ENCODE measurements around the gene BRICD5. TPM values are rescaled to one million over a fixed set of nuclear protein-coding genes. Genes with fewer than 3 reads are reported as not detected.

The BRICD5 gene
- total RNA-seq, 3 donors from 2014 or later: 6.4 to 8.2 (median 6.8) TPM

GRCh38 chr16:2179107-2179501, 31.6 kb downstream of the BRICD5 start:
- Mint-ChIP-seq H3K4me3 (no peak overlapping the region), H3K9me3 (no peaks in the 10 kb centered on the region), H3K4me1 (ENCODE audit: low read depth) (no peaks in the 10 kb centered on the region), H3K36me3 (ENCODE audit: insufficient read depth) (peaks cover 6% of the 10 kb centered on the region), H3K27me3 (ENCODE audit: low read depth) (no peaks in the 10 kb centered on the region)
- DNase-seq: no peak
- ATAC-seq: no peak

GRCh38 chr16:2178321-2179106, 32.1 kb downstream of the BRICD5 start:
- H3K9me3 Mint-ChIP-seq: no peaks in the 10 kb centered on the region
- H3K4me3 Mint-ChIP-seq: no peak overlapping the region
- H3K36me3 Mint-ChIP-seq (ENCODE audit: insufficient read depth): peaks cover 7% of the 10 kb centered on the region
- peak; percentile 75 to 83 for ATAC-seq
- H3K27me3 Mint-ChIP-seq (ENCODE audit: low read depth): no peaks in the 10 kb centered on the region
- H3K4me1 Mint-ChIP-seq (ENCODE audit: low read depth): no peaks in the 10 kb centered on the region
- no peak for DNase-seq

GRCh38 chr16:2177561-2177960, 33.1 kb downstream of the BRICD5 start:
- no peak for ATAC-seq
- Mint-ChIP-seq H3K36me3 (ENCODE audit: insufficient read depth) (peaks cover 10% of the 10 kb centered on the region), H3K4me1 (ENCODE audit: low read depth) (no peaks in the 10 kb centered on the region), H3K4me3 (no peak overlapping the region), H3K27me3 (ENCODE audit: low read depth) (no peaks in the 10 kb centered on the region), H3K9me3 (no peaks in the 10 kb centered on the region)
- no peak for DNase-seq

GRCh38 chr16:2177101-2177500, 33.6 kb downstream of the BRICD5 start:
- DNase-seq (no peak), ATAC-seq (no peak)
- Mint-ChIP-seq H3K9me3 (no peaks in the 10 kb centered on the region), H3K4me3 (no peak overlapping the region), H3K27me3 (ENCODE audit: low read depth) (no peaks in the 10 kb centered on the region), H3K4me1 (ENCODE audit: low read depth) (no peaks in the 10 kb centered on the region), H3K36me3 (ENCODE audit: insufficient read depth) (peaks cover 10% of the 10 kb centered on the region)

- DNase-seq (no peak), ATAC-seq (no peak)
- Mint-ChIP-seq H3K4me3 (no peak overlapping the region), H3K9me3 (no peaks in the 10 kb centered on the region), H3K27me3 (ENCODE audit: low read depth) (no peaks in the 10 kb centered on the region), H3K4me1 (ENCODE audit: low read depth) (no peaks in the 10 kb centered on the region), H3K36me3 (ENCODE audit: insufficient read depth) (peaks cover 12% of the 10 kb centered on the region)
Observed at GRCh38 chr16:2176047-2176446, 34.6 kb downstream of the BRICD5 start.

GRCh38 chr16:2175454-2175853, 35.2 kb downstream of the BRICD5 start:
- no peak for DNase-seq
- Mint-ChIP-seq H3K4me1 (ENCODE audit: low read depth) (no peaks in the 10 kb centered on the region), H3K27me3 (ENCODE audit: low read depth) (no peaks in the 10 kb centered on the region), H3K36me3 (ENCODE audit: insufficient read depth) (peaks cover 12% of the 10 kb centered on the region), H3K4me3 (no peak overlapping the region), H3K9me3 (no peaks in the 10 kb centered on the region)
- no peak for ATAC-seq

- Mint-ChIP-seq H3K4me3 (no peak overlapping the region), H3K9me3 (no peaks in the 10 kb centered on the region), H3K36me3 (ENCODE audit: insufficient read depth) (peaks cover 12% of the 10 kb centered on the region), H3K27me3 (ENCODE audit: low read depth) (no peaks in the 10 kb centered on the region), H3K4me1 (ENCODE audit: low read depth) (no peaks in the 10 kb centered on the region)
- no peak for DNase-seq
- ATAC-seq: no peak
Observed at GRCh38 chr16:2174396-2175131, 36.1 kb downstream of the BRICD5 start.

- no peaks in the 10 kb centered on the region for H3K4me1 Mint-ChIP-seq (ENCODE audit: low read depth)
- peaks cover 12% of the 10 kb centered on the region for H3K36me3 Mint-ChIP-seq (ENCODE audit: insufficient read depth)
- no peak overlapping the region for H3K4me3 Mint-ChIP-seq
- H3K27me3 Mint-ChIP-seq (ENCODE audit: low read depth): no peaks in the 10 kb centered on the region
- no peaks in the 10 kb centered on the region for H3K9me3 Mint-ChIP-seq
- ATAC-seq (no peak), DNase-seq (no peak)
Observed at GRCh38 chr16:2173916-2174315, 36.7 kb downstream of the BRICD5 start.

GRCh38 chr16:2173366-2173765, 37.3 kb downstream of the BRICD5 start:
- Mint-ChIP-seq H3K36me3 (ENCODE audit: insufficient read depth) (peaks cover 12% of the 10 kb centered on the region), H3K9me3 (no peaks in the 10 kb centered on the region), H3K4me3 (no peak overlapping the region), H3K27me3 (ENCODE audit: low read depth) (no peaks in the 10 kb centered on the region), H3K4me1 (ENCODE audit: low read depth) (no peaks in the 10 kb centered on the region)
- DNase-seq (no peak), ATAC-seq (no peak)

GRCh38 chr16:2172688-2173335, 37.9 kb downstream of the BRICD5 start:
- ATAC-seq: no peak
- H3K9me3 Mint-ChIP-seq: no peaks in the 10 kb centered on the region

GRCh38 chr16:2171601-2172178, 39.0 kb downstream of the BRICD5 start:
- H3K9me3 Mint-ChIP-seq: no peaks in the 10 kb centered on the region
- no peaks in the 10 kb centered on the region for H3K4me1 Mint-ChIP-seq (ENCODE audit: low read depth)
- no peak overlapping the region for H3K4me3 Mint-ChIP-seq
- ATAC-seq: no peak
- H3K27me3 Mint-ChIP-seq (ENCODE audit: low read depth): no peaks in the 10 kb centered on the region
- H3K36me3 Mint-ChIP-seq (ENCODE audit: insufficient read depth): peaks cover 11% of the 10 kb centered on the region
- no peak for DNase-seq

More at GRCh38 chr16:2172688-2173335, 37.9 kb downstream of the BRICD5 start:
- Mint-ChIP-seq H3K4me1 (ENCODE audit: low read depth) (no peaks in the 10 kb centered on the region), H3K27me3 (ENCODE audit: low read depth) (no peaks in the 10 kb centered on the region), H3K4me3 (no peak overlapping the region), H3K36me3 (ENCODE audit: insufficient read depth) (peaks cover 14% of the 10 kb centered on the region)
- DNase-seq: no peak

- no peaks in the 10 kb centered on the region for H3K27me3 Mint-ChIP-seq (ENCODE audit: low read depth)
- peaks cover 11% of the 10 kb centered on the region for H3K36me3 Mint-ChIP-seq (ENCODE audit: insufficient read depth)
- no peak overlapping the region for H3K4me3 Mint-ChIP-seq
- H3K4me1 Mint-ChIP-seq (ENCODE audit: low read depth): no peaks in the 10 kb centered on the region
- no peaks in the 10 kb centered on the region for H3K9me3 Mint-ChIP-seq
- DNase-seq (no peak), ATAC-seq (no peak)
Observed at GRCh38 chr16:2170587-2171435, 39.9 kb downstream of the BRICD5 start.

- Mint-ChIP-seq H3K9me3 (no peaks in the 10 kb centered on the region), H3K36me3 (ENCODE audit: insufficient read depth) (peaks cover 10% of the 10 kb centered on the region), H3K27me3 (ENCODE audit: low read depth) (no peaks in the 10 kb centered on the region), H3K4me3 (no peak overlapping the region), H3K4me1 (ENCODE audit: low read depth) (no peaks in the 10 kb centered on the region)
- no peak for DNase-seq
- no peak for ATAC-seq
Observed at GRCh38 chr16:2170080-2170479, 40.6 kb downstream of the BRICD5 start.

All from activated T-cell treated with anti-CD3 and anti-CD28 coated beads, Interleukin-2, amount 50 U/mL, for 4 hours (primary cell).